Measurements from ENCODE around the gene DLGAP4.

DNA sequence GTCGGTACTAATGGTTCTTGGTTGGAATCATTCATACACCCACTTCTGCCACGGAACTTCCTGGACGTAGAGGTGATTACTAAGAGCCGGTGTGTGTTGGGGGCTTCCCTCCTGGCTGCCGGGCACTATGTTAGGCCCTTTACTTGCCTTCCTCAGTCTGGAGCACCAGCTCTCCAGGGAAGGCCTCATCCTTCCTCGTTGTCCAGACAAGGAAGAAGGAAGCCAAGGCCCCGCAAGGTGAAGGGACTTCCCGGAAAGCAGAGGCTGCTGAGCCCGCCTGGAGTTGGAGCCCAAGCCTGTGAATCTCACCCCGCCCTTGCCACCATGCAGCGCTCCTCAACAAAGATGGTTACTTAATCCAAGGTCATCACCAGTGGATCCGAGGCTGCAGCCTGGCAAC, 43.7 kb upstream of the DLGAP4 start:
- TF ChIP-seq, protein P1, sequence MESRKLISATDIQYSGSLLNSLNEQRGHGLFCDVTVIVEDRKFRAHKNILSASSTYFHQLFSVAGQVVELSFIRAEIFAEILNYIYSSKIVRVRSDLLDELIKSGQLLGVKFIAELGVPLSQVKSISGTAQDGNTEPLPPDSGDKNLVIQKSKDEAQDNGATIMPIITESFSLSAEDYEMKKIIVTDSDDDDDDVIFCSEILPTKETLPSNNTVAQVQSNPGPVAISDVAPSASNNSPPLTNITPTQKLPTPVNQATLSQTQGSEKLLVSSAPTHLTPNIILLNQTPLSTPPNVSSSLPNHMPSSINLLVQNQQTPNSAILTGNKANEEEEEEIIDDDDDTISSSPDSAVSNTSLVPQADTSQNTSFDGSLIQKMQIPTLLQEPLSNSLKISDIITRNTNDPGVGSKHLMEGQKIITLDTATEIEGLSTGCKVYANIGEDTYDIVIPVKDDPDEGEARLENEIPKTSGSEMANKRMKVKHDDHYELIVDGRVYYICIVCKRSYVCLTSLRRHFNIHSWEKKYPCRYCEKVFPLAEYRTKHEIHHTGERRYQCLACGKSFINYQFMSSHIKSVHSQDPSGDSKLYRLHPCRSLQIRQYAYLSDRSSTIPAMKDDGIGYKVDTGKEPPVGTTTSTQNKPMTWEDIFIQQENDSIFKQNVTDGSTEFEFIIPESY (IDR thresholded peaks at IDR 0.05; ENCODE audit: borderline replicate concordance, low read depth): no peak
- TF ChIP-seq TAF1 (IDR thresholded peaks at IDR 0.05; ENCODE audit: borderline replicate concordance, low read depth, low read length): no peak
- no peak for TF ChIP-seq EP300 (IDR thresholded peaks at IDR 0.05; ENCODE audit: borderline replicate concordance in 1 of 2, low read depth in 1 of 2, low read length in 1 of 2)
- no peak for TF ChIP-seq TCF12 (IDR thresholded peaks at IDR 0.05)
- TF ChIP-seq, protein P2, sequence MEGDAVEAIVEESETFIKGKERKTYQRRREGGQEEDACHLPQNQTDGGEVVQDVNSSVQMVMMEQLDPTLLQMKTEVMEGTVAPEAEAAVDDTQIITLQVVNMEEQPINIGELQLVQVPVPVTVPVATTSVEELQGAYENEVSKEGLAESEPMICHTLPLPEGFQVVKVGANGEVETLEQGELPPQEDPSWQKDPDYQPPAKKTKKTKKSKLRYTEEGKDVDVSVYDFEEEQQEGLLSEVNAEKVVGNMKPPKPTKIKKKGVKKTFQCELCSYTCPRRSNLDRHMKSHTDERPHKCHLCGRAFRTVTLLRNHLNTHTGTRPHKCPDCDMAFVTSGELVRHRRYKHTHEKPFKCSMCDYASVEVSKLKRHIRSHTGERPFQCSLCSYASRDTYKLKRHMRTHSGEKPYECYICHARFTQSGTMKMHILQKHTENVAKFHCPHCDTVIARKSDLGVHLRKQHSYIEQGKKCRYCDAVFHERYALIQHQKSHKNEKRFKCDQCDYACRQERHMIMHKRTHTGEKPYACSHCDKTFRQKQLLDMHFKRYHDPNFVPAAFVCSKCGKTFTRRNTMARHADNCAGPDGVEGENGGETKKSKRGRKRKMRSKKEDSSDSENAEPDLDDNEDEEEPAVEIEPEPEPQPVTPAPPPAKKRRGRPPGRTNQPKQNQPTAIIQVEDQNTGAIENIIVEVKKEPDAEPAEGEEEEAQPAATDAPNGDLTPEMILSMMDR (IDR thresholded peaks at IDR 0.05): no peak
- no peak for TF ChIP-seq FOXM1 (IDR thresholded peaks at IDR 0.05; ENCODE audit: low read depth)
- TF ChIP-seq, protein P3, sequence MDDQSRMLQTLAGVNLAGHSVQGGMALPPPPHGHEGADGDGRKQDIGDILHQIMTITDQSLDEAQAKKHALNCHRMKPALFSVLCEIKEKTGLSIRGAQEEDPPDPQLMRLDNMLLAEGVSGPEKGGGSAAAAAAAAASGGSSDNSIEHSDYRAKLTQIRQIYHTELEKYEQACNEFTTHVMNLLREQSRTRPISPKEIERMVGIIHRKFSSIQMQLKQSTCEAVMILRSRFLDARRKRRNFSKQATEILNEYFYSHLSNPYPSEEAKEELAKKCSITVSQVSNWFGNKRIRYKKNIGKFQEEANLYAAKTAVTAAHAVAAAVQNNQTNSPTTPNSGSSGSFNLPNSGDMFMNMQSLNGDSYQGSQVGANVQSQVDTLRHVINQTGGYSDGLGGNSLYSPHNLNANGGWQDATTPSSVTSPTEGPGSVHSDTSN (IDR thresholded peaks at IDR 0.05): no peak
- no peak for TF ChIP-seq RCOR1 (IDR thresholded peaks at IDR 0.05; ENCODE audit: low read length)
- TF ChIP-seq, protein P4, sequence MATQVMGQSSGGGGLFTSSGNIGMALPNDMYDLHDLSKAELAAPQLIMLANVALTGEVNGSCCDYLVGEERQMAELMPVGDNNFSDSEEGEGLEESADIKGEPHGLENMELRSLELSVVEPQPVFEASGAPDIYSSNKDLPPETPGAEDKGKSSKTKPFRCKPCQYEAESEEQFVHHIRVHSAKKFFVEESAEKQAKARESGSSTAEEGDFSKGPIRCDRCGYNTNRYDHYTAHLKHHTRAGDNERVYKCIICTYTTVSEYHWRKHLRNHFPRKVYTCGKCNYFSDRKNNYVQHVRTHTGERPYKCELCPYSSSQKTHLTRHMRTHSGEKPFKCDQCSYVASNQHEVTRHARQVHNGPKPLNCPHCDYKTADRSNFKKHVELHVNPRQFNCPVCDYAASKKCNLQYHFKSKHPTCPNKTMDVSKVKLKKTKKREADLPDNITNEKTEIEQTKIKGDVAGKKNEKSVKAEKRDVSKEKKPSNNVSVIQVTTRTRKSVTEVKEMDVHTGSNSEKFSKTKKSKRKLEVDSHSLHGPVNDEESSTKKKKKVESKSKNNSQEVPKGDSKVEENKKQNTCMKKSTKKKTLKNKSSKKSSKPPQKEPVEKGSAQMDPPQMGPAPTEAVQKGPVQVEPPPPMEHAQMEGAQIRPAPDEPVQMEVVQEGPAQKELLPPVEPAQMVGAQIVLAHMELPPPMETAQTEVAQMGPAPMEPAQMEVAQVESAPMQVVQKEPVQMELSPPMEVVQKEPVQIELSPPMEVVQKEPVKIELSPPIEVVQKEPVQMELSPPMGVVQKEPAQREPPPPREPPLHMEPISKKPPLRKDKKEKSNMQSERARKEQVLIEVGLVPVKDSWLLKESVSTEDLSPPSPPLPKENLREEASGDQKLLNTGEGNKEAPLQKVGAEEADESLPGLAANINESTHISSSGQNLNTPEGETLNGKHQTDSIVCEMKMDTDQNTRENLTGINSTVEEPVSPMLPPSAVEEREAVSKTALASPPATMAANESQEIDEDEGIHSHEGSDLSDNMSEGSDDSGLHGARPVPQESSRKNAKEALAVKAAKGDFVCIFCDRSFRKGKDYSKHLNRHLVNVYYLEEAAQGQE (IDR thresholded peaks at IDR 0.05; ENCODE audit: low read depth, low read length): no peak
- TF ChIP-seq RXRA (IDR thresholded peaks at IDR 0.05; ENCODE audit: borderline replicate concordance, low read depth): no peak
- TF ChIP-seq POLR2AphosphoS5 (IDR thresholded peaks at IDR 0.05; ENCODE audit: low read depth, low read length): no peak
- TF ChIP-seq JUND (IDR thresholded peaks at IDR 0.05): no peak
- TF ChIP-seq MXI1 (IDR thresholded peaks at IDR 0.05; ENCODE audit: low read depth, low read length): no peak

All from SK-N-SH (cell line).